Neural crest cell (in vitro differentiated cells): ENCODE results near the gene SNX21. TPM values are rescaled to one million over a fixed set of nuclear protein-coding genes. Genes with fewer than 3 reads are reported as not detected.

ENCODE experiments used
- DNase-seq: peaks from one replicate; pipeline ENCODE4 v3.0.0; 2021; ENCODE audit warnings: low read depth, mixed read lengths, low spot score
- H3K27ac Mint-ChIP-seq: one replicate; pipeline ENCODE4 v1.8.0; 2021; ENCODE audit warnings: mild to moderate bottlenecking, mixed read lengths; ENCODE audit not compliant: unreplicated experiment
- H3K27me3 Mint-ChIP-seq: 2 replicates; pipeline ENCODE4 v1.8.0; 2021; ENCODE audit warnings: low read depth, mild to moderate bottlenecking, mixed read lengths
- H3K36me3 Mint-ChIP-seq: 2 replicates; pipeline ENCODE4 v1.8.0; 2021; ENCODE audit warnings: low read depth, mild to moderate bottlenecking, mixed read lengths
- H3K4me1 Mint-ChIP-seq: 2 replicates; pipeline ENCODE4 v1.8.0; 2021; ENCODE audit warnings: mixed read lengths
- H3K4me3 Mint-ChIP-seq: one replicate; pipeline ENCODE4 v1.8.0; 2021; ENCODE audit warnings: mild to moderate bottlenecking, mixed read lengths
- H3K9me3 Mint-ChIP-seq: 2 replicates; pipeline ENCODE4 v1.8.0; 2021; ENCODE audit warnings: mixed read lengths
- CTCF ChIP-seq: fragments of 200-600 bp; sonication (generic); conservative IDR thresholded peaks from 2 replicates; pipeline ENCODE4 v1.5.0; 2021; ENCODE audit warnings: antibody characterized with exemption, mild to moderate bottlenecking
- total RNA-seq: library from RNA; stranded (reverse); gene quantifications from 2 replicates; pipeline ENCODE4 v1.2.1, GENCODE V29; 2021

Gene SNX21
- total RNA-seq, 1 donor from 2014 or later = 16.8 TPM

- peak; percentile 62 for DNase-seq
- Mint-ChIP-seq H3K4me1 (no peaks in the 10 kb centered on the region), H3K27me3 (no peaks in the 10 kb centered on the region), H3K27ac (no peak overlapping the region), H3K36me3 (peaks cover 13% of the 10 kb centered on the region), H3K9me3 (no peaks in the 10 kb centered on the region), H3K4me3 (no peak overlapping the region)
- TF ChIP-seq CTCF = peak; percentile 71
These were observed 34.5 kb upstream of the SNX21 start for GRCh38 chr20:45798935-45799642.

- no peak overlapping the region for H3K4me3 Mint-ChIP-seq
- TF ChIP-seq CTCF = no peak
- H3K36me3 Mint-ChIP-seq = peaks cover 11% of the 10 kb centered on the region
- no peaks in the 10 kb centered on the region for H3K4me1 Mint-ChIP-seq
- peak overlapping the region; percentile 29 for H3K27ac Mint-ChIP-seq
- no peak for DNase-seq
- no peaks in the 10 kb centered on the region for H3K27me3 Mint-ChIP-seq
- no peaks in the 10 kb centered on the region for H3K9me3 Mint-ChIP-seq
These were observed 31.7 kb upstream of the SNX21 start for GRCh38 chr20:45801851-45802250.

GRCh38 chr20:45810191-45810970 lies 23.2 kb upstream of the SNX21 start:
- H3K27me3 Mint-ChIP-seq = no peaks in the 10 kb centered on the region
- no peak for DNase-seq
- peaks cover 21% of the 10 kb centered on the region for H3K4me1 Mint-ChIP-seq
- H3K27ac Mint-ChIP-seq = no peak overlapping the region
- TF ChIP-seq CTCF = no peak
- peaks cover 30% of the 10 kb centered on the region for H3K36me3 Mint-ChIP-seq
- peaks cover 4% of the 10 kb centered on the region for H3K9me3 Mint-ChIP-seq
- H3K4me3 Mint-ChIP-seq = peak overlapping the region; percentile 15

GRCh38 chr20:45812157-45813005 lies 21.2 kb upstream of the SNX21 start, which contains the start of gene UBE2C:
TSS of gene UBE2C (plus strand) at chr20:45812644. CDS start at chr20:45812696, 52 bp downstream.
- H3K9me3 Mint-ChIP-seq = peaks cover 4% of the 10 kb centered on the region
- H3K4me1 Mint-ChIP-seq = peaks cover 32% of the 10 kb centered on the region
- H3K27ac Mint-ChIP-seq = peak within 1 kb of the TSS; percentile 98
- no peaks in the 10 kb centered on the region for H3K27me3 Mint-ChIP-seq
- no peak for TF ChIP-seq CTCF
- DNase-seq = peak; percentile 93
- peaks cover 31% of the 10 kb centered on the region for H3K36me3 Mint-ChIP-seq
- H3K4me3 Mint-ChIP-seq = peak within 1 kb of the TSS; percentile 97

- Mint-ChIP-seq H3K27ac (peak overlapping the region; percentile 95), H3K27me3 (no peaks in the 10 kb centered on the region), H3K9me3 (peaks cover 4% of the 10 kb centered on the region), H3K4me3 (peak overlapping the region; percentile 97), H3K36me3 (peaks cover 32% of the 10 kb centered on the region), H3K4me1 (peaks cover 32% of the 10 kb centered on the region)
- no peak for TF ChIP-seq CTCF
- no peak for DNase-seq
These were observed 20.6 kb upstream of the SNX21 start for GRCh38 chr20:45813006-45813340.
